HEK293T (cell line): ENCODE measurements around the gene NRIP1.

ENCODE experiments used
- BHLHE40 ChIP-seq: fragments of 450-650 bp; IDR thresholded peaks from 2 replicates; pipeline ENCODE4 v1.6.1; 2016; ENCODE audit warnings: mild to moderate bottlenecking, moderate library complexity, borderline replicate concordance
- ELF4 ChIP-seq: fragments of 450-650 bp; IDR thresholded peaks from 2 replicates; pipeline ENCODE4 v1.6.1; 2017; ENCODE audit warnings: antibody characterized with exemption
- HDGF ChIP-seq: fragments of 450-650 bp; IDR thresholded peaks from 2 replicates; pipeline ENCODE4 v1.6.1; 2017; ENCODE audit warnings: antibody characterized with exemption, borderline replicate concordance
- NFRKB ChIP-seq: fragments of 450-650 bp; IDR thresholded peaks from 2 replicates; pipeline ENCODE4 v1.6.1; 2016; ENCODE audit warnings: mild to moderate bottlenecking, moderate library complexity
- SP1 ChIP-seq: fragments of 450-650 bp; IDR thresholded peaks from 2 replicates; pipeline ENCODE4 v1.6.1; 2017
- SUZ12 ChIP-seq: fragments of 450-650 bp; IDR thresholded peaks from 2 replicates; pipeline ENCODE4 v1.6.1; 2016; ENCODE audit warnings: mild to moderate bottlenecking
- TARDBP ChIP-seq: fragments of 450-650 bp; IDR thresholded peaks from 2 replicates; pipeline ENCODE4 v1.6.1; 2016
- TF ChIP-seq, protein P1 (sequence below): fragments of 450-650 bp; IDR thresholded peaks from 2 replicates; pipeline ENCODE4 v1.6.1; 2016

DNA sequence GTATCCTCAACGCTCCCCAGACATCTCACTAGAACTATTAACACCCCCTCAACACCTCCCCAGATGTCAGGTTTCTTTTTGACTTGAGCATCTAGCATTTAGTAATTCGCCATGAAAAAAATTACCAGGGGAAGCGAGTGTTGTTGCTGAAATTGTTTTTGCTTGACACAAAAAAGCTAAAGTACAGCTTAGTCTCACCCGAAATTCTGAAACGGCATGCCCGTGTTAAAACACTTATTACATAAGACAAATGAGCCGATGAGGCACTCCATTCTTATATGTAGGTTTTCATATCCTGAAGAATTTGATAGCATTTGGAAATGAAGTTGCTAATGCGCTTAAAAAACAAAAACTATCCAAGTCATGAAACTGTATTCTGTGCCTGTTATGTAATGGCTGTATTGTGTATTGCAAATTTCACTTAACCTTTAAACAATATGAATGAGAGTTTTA is 1.3 kb upstream of the NRIP1 start:
- TF ChIP-seq SP1, result no peak
- no peak for TF ChIP-seq BHLHE40
- TF ChIP-seq SUZ12, result no peak
- TF ChIP-seq ELF4, result no peak
- no peak for TF ChIP-seq TARDBP
- TF ChIP-seq HDGF, result no peak
- TF ChIP-seq, protein P1, sequence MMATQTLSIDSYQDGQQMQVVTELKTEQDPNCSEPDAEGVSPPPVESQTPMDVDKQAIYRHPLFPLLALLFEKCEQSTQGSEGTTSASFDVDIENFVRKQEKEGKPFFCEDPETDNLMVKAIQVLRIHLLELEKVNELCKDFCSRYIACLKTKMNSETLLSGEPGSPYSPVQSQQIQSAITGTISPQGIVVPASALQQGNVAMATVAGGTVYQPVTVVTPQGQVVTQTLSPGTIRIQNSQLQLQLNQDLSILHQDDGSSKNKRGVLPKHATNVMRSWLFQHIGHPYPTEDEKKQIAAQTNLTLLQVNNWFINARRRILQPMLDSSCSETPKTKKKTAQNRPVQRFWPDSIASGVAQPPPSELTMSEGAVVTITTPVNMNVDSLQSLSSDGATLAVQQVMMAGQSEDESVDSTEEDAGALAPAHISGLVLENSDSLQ, result no peak
- no peak for TF ChIP-seq NFRKB
